Right atrium auricular region (tissue), 2 donors: Measurements from ENCODE around the gene RSPO3. TPM values are rescaled to one million over a fixed set of nuclear protein-coding genes. Genes with fewer than 3 reads are reported as not detected.
"Not testable (repeated sequence)": the region's sequence is repeated elsewhere in the genome, so short reads cannot be mapped to it uniquely, and the experiment has no call there.

ENCODE experiments used
- DNase-seq: peaks from one replicate; pipeline ENCODE4 v3.0.0-alpha.2; 2019; ENCODE audit warnings: low spot score
- H3K27ac ChIP-seq, 2 donors: fragments of 200-600 bp; sonication (generic); 1 replicate in 1 of 2; 2 replicates in 1 of 2; pipeline ENCODE4 v1.5.1; 2016 to 2019
- H3K27me3 ChIP-seq, 2 donors: fragments of 200-600 bp; sonication (generic); one replicate each; pipeline versions ENCODE4 v1.5.1 to v1.6.0; 2017 to 2019
- H3K36me3 ChIP-seq: fragments of 200-600 bp; sonication (generic); one replicate; pipeline ENCODE4 v1.5.1; 2016
- H3K4me1 ChIP-seq, 2 donors: fragments of 200-600 bp; sonication (generic); one replicate each; pipeline versions ENCODE4 v1.5.1 to v1.6.0; 2017 to 2019
- H3K4me3 ChIP-seq, 2 donors: fragments of 200-600 bp; sonication (generic); 1 replicate in 1 of 2; 2 replicates in 1 of 2; pipeline ENCODE4 v1.5.1; 2017 to 2019; ENCODE audit warnings: mild to moderate bottlenecking in 1 of 2, moderate library complexity in 1 of 2
- H3K9me3 ChIP-seq, 2 donors: fragments of 200-600 bp; sonication (generic); one replicate each; pipeline ENCODE4 v1.5.1; 2019
- CTCF ChIP-seq, 2 donors: fragments of 200-600 bp; sonication (generic); IDR thresholded peaks; one replicate each; pipeline ENCODE4 v1.5.1; 2019; ENCODE audit warnings: antibody characterized with exemption in 2 of 2
- total RNA-seq, 2 donors: library from RNA; depleted of rRNA; stranded (reverse); fragments of >200 nt; gene quantifications; one replicate each; pipeline ENCODE4 v1.1.0, GENCODE V29; 2016

The RSPO3 gene
- total RNA-seq, 2 donors from 2014 or later, result 0.75 TPM; not detected in 1

GRCh38 chr6:127212376-127212775 is 93.9 kb downstream of the RSPO3 start:
- H3K9me3 ChIP-seq, result no peaks in the 10 kb centered on the region
- DNase-seq, result no peak
- no peak overlapping the region for H3K4me3 ChIP-seq
- H3K27me3 ChIP-seq, result no peaks in the 10 kb centered on the region
- H3K4me1 ChIP-seq, result no peaks in the 10 kb centered on the region
- H3K36me3 ChIP-seq, result no peaks in the 10 kb centered on the region
- TF ChIP-seq CTCF (IDR thresholded peaks at IDR 0.05), result no peak
- H3K27ac ChIP-seq, result no peak overlapping the region

GRCh38 chr6:127214032-127214431 is 95.6 kb downstream of the RSPO3 start:
- H3K4me1 ChIP-seq, H3K4me3 ChIP-seq, H3K9me3 ChIP-seq, H3K27ac ChIP-seq, DNase-seq, H3K27me3 ChIP-seq, H3K36me3 ChIP-seq: not testable (repeated sequence)

- not testable (repeated sequence) for H3K4me1 ChIP-seq, H3K4me3 ChIP-seq, H3K36me3 ChIP-seq, H3K27ac ChIP-seq, H3K27me3 ChIP-seq, DNase-seq, H3K9me3 ChIP-seq
Observed at GRCh38 chr6:127214531-127214930, 96.1 kb downstream of the RSPO3 start.

GRCh38 chr6:127215931-127216330 is 97.5 kb downstream of the RSPO3 start:
- Histone ChIP-seq H3K4me1 (no peaks in the 10 kb centered on the region), H3K9me3 (no peaks in the 10 kb centered on the region), H3K27me3 (no peaks in the 10 kb centered on the region), H3K4me3 (no peak overlapping the region), H3K27ac (no peak overlapping the region), H3K36me3 (no peaks in the 10 kb centered on the region)
- no peak for DNase-seq
- TF ChIP-seq CTCF (IDR thresholded peaks at IDR 0.05), result no peak

- H3K27ac ChIP-seq, result no peak overlapping the region
- no peaks in the 10 kb centered on the region for H3K36me3 ChIP-seq
- H3K9me3 ChIP-seq, result no peaks in the 10 kb centered on the region
- no peaks in the 10 kb centered on the region for H3K27me3 ChIP-seq
- no peak overlapping the region for H3K4me3 ChIP-seq
- H3K4me1 ChIP-seq, result no peaks in the 10 kb centered on the region
- TF ChIP-seq CTCF (IDR thresholded peaks at IDR 0.05), result no peak
- DNase-seq, result no peak
Observed at GRCh38 chr6:127216810-127217789, 98.6 kb downstream of the RSPO3 start.

DNA sequence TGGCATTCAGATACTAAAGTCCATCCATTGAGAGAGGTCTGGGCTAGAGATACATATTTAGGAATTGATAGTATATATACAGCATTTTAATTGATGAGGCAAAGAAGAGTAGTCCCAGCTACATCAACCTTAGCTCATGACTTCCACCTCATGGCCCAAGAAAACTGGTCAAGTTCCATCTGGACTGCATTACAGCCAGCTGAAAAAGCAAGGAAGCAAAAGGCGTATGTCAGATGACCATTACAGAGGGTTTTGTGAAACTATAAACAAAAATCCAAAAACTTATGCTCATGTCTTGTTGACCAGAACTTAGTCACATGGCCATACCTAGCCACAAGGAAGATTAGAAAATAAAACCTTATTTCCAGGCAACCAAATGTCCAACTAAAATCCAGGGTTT is 101.4 kb downstream of the RSPO3 start:
- DNase-seq, result no peak
- H3K27ac ChIP-seq, result no peak overlapping the region

More for the DNA sequence above, 101.4 kb downstream of the RSPO3 start:
- Histone ChIP-seq H3K4me1 (no peaks in the 10 kb centered on the region), H3K36me3 (no peaks in the 10 kb centered on the region), H3K9me3 (no peaks in the 10 kb centered on the region), H3K27me3 (no peaks in the 10 kb centered on the region), H3K4me3 (no peak overlapping the region)
- TF ChIP-seq CTCF (IDR thresholded peaks at IDR 0.05), result no peak
